HG03280 (cell line): ENCODE measurements around the gene TNFSF11.

Experiments used
- ATAC-seq: cut with Tn5 transposase; IDR thresholded peaks from one replicate; pipeline ENCODE4 v1.9.1; 2021; ENCODE audit warnings: mild to moderate bottlenecking, moderate library complexity; ENCODE audit not compliant: unreplicated experiment

The TNFSF11 gene

DNA sequence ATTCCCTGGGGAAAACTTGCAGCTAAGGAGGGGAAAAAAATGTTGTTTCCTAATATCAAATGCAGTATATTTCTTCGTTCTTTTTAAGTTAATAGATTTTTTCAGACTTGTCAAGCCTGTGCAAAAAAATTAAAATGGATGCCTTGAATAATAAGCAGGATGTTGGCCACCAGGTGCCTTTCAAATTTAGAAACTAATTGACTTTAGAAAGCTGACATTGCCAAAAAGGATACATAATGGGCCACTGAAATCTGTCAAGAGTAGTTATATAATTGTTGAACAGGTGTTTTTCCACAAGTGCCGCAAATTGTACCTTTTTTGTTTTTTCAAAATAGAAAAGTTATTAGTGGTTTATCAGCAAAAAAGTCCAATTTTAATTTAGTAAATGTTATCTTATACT is 33.6 kb downstream of the TNFSF11 start:
- no peak for ATAC-seq

DNA sequence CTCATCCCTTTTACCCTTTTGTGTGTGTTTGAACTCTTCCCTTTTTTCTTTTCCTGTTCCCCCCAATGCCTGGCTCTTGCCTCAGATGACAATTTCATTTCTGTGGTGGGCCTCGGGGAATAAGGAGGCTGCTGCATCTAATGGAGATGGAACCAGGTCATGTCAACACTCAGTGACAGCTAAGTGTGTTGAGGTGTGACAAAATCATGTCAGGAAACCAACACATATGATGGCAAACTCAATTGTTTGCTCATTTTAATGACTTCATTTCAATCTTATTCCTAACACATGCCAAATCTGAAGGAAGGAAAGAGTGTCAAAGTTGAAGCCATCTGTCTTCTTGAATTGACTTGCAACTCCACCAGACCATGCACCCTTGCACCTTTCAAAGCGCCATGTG is 36.7 kb downstream of the TNFSF11 start:
- no peak for ATAC-seq

DNA sequence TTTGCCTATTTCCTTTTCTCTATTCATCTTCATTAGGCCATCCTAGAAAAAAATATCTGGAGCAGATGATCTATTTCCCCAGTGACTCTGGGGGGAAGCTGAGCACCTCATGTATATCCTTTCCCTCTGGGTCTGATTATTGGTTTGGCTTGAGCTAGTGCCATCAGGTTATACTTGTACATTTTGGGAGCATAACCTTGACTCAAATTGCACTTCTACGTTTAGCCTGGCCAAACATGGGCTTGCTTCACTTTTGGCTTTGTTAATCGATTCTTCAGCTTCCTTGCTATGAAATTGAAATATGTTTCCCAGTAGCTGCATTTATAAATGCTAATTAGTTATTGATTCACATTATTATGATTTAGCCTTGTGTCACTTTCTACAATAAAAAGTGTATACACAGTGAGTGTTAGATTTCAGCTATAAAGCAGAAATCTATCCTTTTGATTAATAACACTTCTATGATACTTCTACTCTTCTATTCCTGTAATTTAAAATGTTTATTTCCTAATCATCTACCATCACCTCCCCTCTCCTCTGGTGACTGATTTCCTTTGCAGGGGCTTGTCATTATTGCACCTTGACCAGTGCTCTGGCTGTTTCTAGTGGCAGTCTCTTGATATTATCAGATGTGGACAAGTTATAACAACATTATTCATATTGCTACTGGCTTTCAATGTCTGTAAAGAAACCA is 37.3 kb downstream of the TNFSF11 start:
- no peak for ATAC-seq

DNA sequence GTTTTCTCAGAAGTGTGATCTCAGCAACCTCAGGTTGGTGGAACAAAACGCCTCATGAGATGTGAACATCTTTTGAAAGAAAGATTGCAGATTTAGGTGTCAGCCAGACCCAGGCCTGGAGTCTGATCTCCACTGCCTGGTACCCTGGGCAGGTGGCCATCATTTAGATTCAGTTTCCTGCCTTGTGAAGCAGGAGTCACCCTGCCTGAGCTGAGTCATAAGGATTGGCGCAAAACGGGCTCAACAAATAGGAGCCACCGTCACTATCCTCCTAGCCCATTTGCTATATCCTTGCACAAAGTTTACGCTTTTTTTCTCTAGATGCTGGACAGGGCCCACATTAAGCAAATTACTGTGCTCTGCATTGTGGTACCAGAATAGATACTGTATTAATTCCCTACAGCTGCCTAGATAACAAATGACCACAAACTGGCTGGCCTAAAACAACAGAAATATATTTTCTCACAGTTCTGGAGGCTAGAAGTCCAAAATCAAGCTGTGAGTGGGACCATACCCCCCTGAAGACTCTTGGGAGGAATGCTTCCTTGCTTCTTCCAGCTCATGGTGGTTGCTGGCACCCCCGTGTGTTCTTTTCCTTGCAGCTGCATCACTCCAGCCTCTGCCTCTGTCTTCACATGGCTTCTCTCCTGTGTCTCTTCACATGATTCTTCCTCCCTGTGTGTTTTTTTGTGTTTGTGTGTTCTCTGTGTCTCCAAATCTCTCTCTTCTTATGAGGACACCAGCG is 38.2 kb downstream of the TNFSF11 start:
- no peak for ATAC-seq

DNA sequence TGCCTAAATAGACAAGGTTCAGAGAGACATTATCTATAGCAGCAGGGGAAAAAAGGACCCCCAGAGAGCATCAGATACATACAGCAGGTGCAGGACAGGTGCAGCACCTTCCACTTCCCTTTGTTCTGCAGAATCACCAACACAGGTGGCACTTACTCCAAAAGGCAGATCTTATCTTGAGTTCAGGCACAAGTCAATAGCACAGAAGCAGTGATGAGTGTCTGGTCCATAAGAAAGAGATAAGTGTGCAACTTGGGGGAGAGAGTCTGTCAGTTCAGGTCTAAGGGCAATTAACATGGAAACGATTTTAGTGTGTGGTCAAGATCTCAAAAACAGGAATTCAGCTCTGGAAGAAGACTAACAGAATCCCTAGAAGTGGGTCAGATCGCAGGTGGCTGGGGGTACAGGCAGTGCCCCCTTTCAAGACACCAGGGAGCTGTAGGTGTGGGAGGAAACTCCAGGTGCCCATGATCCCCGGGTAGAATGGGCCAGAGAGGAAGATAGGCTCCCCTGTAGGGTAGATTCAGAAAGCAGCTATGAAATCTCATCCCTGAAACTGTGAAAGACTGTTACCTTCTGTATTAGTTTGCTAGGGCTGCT is 40.6 kb downstream of the TNFSF11 start:
- ATAC-seq: no peak

DNA sequence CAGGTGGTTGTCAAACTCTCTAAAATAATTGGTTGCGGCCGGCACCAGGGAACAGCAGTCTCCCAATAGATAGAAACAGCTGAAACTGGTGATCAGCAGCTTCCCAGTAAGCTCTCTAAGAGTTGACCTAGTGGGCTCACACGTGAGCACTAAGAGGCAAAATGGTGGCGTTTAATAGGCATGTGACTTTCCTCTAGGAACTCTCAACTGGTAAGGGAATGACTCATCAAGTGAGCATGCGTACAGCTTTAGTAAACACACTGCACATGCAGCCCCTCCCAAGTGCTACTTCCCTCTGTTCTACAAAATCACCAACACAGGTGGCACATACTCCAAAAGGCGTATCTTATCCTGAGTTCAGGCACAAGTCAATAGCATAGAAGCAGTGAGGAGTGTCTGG is 41.7 kb downstream of the TNFSF11 start:
- no peak for ATAC-seq

DNA sequence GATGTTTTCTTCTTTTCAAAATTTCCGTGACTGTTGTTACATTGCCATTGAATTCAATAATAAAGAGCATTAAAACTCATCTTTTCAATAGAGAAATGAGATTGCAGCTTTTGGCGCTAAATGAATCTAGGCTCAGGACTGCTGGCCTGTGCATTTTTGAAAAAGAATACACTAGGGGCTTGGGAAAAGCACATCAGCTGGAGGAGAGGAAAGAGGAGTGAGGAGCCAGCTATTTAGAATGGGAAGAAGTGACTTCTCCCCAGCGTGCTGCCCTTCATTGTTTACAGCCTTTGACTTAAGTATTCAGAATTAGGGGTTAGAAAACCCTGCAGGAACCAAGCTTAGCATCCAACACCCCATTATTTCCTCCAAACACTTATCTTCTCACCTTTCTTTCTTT is 43.3 kb downstream of the TNFSF11 start:
- ATAC-seq: no peak

DNA sequence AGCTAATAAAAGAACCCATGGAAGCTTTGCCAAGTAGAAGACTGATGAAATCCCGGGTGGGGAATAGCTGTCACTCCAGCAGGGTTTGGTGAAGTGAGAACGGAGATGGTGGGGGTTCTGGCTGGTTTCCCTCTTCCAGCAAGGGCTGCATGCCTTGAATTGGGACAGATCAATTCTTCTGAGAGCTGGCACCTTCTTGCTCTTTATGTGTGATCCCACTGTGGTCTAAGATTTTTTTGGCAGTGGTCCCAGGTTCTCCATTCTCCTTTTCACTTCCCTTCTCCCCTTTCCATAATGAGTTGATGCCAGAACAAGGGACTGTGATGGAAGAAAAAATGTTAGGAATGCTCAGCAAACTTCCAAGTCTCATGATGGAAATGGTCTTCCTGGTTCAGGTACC is 50.0 kb downstream of the TNFSF11 start:
- ATAC-seq: no peak

DNA sequence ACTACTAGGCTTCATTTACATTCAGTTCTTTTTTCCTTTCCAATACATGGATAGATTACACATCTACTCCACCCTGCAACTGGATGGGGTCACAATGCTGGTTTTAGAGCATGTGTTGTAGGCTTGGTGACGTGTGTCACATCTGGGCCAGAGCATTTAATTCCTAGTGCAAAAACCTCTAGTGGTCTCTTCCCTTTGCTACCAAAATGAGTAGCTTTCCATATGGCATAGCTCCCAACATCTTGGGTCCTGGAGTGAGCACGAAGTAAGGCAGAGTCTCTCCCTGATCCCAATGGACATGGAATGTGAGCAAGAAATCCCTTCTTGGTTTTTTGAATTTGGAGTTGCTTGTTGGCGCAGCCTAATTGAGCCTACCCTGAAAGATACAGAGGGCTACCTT is 51.7 kb downstream of the TNFSF11 start:
- ATAC-seq: no peak

DNA sequence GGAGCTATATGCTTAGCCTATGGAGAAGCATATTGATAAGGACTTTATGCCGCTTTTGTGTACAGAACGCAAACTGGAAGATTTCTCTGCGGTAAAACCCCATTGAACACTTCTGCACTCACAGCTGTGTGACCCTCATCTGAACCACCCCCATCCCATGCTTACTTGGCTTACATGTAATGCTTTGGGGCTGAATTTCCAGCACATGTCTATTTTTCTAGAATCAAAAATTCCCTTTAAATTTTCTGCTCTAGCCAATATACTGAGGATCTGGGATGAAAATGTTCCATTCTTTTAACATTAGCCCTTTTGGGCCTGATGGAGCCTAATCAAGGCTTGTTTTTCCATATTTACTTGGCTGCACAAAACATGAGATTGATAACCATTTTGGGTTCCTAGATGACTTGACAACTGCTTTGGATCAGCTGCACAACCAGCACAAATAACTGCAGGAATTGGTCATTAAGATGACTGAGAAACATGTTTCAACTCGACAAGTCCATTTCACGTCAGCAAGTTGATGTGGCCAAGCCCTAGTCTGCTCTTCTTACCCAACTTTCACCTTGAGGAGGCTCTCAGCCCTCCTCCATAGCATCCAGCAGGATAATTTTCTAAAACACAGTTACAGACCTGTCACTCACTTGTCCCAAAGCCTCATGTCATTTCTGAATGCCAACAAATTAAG is 52.4 kb downstream of the TNFSF11 start:
- ATAC-seq: no peak

DNA sequence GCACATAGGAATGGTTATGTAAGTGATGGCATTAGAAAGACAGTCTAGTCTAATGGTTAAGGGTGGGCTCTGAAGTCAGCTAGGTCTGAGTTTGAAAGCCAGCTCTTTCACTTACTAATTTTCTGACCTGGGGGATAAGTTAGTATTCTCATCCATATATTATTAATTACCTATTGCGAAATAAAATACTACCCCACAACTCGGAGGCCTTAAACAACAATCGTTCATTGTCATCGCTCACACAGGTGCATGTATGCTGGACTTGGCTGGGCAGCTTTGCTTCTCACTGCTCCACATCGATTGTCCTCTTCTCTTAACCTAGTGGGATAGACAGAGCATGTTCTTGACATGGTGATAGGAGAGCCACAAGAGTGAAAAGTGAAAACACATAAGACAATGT is 54.7 kb downstream of the TNFSF11 start:
- ATAC-seq: no peak

DNA sequence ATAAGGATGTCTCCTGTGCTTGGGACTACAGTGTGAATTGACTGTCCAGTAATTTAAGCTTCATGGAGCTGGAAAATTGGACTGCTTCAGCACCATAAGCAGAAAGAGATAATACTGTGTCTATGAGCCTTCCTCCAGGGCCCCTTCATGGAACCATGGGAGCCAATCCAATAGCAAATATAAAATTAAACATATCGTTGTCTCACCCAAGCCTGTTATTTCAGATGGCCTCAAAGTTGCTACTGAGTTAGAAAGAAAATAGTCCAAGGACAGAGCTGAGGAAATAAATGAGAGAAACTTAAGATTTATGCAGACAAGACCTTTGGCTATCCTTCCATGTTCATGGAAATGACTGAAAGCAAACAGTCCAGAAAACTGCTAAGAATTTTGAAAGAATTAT is 57.2 kb downstream of the TNFSF11 start:
- ATAC-seq: no peak

DNA sequence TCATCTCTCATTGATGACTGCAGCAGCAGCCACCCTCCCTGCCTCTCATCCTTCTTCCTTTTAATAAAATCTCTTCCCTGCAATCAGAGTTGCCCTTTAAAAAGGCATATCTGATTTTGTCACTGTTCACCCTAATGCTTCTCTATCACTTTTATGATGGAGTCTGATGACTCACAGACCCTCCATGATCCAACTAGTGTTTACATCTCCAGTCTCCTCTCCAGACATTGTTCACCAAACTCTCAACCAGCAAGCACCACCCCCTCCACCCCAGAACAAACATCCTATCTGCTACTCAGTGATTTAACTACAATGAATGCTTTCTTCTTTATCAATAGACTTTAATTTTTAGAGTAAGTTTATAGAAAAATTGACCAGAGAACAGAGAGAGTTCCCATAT is 59.5 kb downstream of the TNFSF11 start:
- ATAC-seq: no peak

DNA sequence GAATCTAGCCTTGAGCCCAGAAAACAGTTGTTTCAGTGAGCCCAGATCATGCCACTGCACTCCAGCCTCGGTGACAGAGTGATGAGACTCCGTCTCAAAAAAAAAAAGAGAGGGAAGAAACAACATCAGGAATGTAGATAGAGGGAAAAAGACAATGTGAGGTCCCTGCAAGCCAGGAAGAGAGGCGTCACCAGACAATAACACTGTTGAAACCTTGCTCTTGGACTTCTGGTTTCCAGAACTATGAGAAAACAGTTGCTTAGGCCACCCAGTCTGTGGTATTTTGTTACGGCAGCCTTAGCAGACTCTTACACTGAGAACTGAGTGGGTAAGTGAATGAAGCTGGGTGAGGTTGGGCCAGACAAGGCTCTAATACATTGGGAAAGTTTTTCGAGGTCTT is 64.1 kb downstream of the TNFSF11 start:
- ATAC-seq: no peak

DNA sequence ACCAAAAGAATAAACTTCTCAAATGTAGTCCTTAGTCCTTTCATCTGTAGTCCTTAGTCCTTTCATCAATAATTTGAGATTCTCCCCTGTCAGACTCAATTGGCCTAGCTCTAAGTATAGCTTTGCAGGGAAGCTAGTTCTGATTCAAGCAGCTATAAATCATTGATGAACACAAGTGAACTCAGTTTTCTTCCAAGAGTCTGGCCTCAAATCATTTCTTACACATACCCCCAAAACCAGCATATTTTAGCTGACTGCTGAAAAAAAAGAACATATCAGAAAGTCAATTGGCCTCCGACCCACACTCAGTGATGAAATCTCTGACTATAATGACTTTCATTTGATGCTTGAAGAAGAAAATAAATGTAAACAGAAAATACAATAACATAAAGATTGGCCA is 64.9 kb downstream of the TNFSF11 start:
- no peak for ATAC-seq

DNA sequence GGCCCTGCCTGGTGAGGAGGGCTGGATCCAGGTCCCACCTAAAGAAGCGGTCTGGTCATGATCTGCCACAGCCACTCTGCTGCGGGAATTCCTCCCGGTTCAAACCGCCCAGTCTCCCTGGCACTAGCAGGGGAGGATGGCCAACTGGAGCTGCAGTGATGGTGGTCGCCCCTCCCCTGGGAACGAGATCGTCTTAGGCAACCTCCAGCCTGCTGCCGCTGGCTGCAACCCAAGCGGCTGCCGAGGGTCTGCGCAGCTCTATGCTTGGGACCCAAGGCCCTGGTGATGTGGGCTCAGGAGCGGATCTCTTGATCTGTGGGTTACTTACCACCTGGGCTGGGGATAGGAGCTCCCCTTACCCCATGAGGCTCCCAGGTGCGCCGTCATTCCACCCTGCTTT is 69.1 kb downstream of the TNFSF11 start:
- ATAC-seq: no peak

DNA sequence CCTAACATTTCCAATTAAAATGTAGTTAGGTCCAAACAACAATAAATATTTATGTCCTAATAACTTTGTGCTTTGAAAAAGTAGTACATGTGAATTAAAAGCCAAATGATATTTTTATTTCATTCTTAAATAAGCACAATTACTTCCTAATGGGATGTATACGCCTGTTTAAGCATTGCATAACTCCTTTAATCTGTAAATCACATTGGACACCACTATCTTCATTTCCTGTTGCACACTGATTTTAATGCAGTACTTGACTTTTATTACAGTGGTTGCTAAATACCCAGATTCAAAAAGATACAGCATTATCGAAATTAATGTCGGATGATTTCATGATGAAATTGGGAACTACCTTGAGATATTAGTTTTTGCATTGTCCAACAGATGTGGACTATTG is 70.9 kb downstream of the TNFSF11 start:
- ATAC-seq: no peak

DNA sequence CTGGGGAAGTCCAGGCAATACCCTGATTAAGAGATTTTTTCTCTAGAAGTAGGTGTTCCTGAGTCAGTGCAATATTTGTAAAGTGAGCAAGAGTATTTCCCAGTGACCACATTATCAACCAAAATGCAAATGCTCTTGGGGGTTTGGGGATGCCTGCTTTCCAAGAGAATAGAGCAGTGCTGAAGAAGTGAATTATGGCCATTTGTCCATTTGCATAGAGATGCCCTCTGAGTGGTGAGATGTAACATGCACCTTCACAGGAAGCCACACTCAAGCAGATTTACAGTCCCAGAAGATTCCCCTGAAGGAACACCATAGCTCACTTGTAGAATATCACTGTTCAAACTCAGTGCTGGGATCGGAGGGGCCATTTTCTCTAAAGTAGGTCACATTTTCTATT is 71.8 kb downstream of the TNFSF11 start:
- ATAC-seq: no peak

DNA sequence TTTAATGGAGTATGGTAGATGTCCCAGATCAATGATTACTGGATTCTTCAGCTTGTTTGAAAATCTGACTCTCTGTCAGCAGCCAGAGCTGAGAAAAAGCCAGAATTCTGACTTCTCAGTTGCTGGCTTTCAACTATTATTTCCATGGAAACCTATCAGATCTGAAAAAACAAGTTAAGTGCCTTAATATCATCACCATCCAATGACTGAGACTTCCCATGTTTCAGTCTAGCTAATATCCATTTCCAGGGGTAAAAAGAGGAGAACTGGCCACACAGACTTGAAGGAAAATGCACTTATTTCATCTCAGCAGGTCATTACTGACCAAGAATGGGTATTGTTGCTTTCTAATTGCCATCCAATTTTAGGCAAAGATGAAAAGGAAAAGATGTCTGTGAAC is 75.2 kb downstream of the TNFSF11 start:
- ATAC-seq: no peak

DNA sequence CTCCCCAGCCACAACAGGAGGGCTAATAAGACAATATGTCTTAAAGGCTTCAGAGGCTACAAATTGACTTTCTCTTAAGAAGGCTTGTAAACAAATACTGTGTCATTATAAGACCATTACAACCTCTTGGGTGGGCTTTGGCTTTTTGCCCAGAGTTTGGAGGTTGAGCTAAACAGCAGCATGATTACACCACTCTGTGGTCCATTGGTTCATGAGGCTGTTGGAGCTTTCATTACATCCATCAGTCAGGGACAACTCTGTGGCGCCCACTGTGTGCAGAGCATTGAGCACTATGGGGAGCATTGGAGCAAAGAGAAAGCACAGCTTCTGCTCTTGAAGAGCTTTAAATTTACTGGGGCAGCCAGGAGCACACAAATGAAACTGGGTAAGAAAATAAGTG is 75.9 kb downstream of the TNFSF11 start:
- ATAC-seq: no peak

DNA sequence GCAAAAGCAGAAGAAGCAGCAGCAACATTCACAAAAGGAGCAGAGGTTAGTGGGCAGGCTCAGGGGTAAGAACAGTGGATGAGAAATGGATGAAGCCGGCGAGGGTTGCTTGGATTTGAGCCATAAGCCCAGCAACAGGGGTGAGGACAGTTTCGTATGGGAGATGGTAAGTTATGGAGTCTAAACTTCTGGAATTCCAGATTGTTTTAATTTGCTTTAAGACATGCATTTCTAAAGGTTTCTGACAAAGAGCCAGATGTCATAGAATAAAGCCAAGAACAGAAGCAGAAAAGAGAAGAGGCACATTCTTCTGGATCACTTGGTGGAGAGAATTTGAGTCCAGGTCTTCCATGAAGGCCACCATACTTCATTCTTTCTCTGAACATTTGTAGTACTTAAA is 76.6 kb downstream of the TNFSF11 start:
- ATAC-seq: no peak
